SH-SY5Y (cell line): ENCODE data around the gene NEUROG2.

Experiments used
- GATA2 ChIP-seq: IDR thresholded peaks from 2 replicates; pipeline ENCODE4 v1.6.1; 2011; ENCODE audit warnings: mild to moderate bottlenecking, low read depth, low read length
- GATA3 ChIP-seq: IDR thresholded peaks from 2 replicates; pipeline ENCODE4 v1.6.1; 2011; ENCODE audit warnings: low read depth, mild to moderate bottlenecking, low read length, moderate library complexity

Gene NEUROG2

GRCh38 chr4:112516066-112516470 lies at the start of gene NEUROG2:
NEUROG2 (minus strand) TSS chr4:112516180; CDS start chr4:112515475, 705 bp downstream.
- no peak for TF ChIP-seq GATA2
- no peak for TF ChIP-seq GATA3

DNA sequence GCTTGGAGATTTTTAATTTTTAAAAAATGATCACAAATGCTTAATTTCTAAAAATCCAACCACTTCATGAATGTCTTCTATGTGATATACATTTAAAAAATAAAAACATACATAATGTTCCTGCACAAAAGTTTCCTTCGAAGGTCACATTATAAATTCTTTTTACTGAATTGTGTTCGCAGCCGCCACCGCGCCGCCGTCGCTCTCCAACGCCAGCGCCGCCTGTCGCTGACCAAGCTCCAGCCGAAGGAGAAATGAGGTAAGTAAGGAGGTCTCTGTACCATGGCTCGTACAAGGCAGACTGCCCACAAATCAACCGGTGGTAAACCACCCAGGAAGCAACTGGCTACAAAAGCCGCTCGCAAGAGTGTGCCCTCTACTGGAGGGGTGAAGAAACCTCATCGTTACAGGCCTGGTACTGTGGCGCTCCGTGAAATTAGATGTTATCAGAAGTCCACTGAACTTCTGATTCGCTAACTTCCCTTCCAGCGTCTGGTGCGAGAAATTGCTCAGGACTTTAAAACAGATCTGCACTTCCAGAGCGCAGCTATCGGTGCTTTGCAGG lies 48.8 kb upstream of the NEUROG2 start:
- TF ChIP-seq GATA3 (no peak), GATA2 (no peak)

GRCh38 chr4:112563431-112564200 lies 47.6 kb upstream of the NEUROG2 start:
- peak; percentile 59 for TF ChIP-seq GATA2
- no peak for TF ChIP-seq GATA3

GRCh38 chr4:112562254-112562879 lies 46.4 kb upstream of the NEUROG2 start:
- TF ChIP-seq GATA3: no peak
- TF ChIP-seq GATA2: no peak

DNA sequence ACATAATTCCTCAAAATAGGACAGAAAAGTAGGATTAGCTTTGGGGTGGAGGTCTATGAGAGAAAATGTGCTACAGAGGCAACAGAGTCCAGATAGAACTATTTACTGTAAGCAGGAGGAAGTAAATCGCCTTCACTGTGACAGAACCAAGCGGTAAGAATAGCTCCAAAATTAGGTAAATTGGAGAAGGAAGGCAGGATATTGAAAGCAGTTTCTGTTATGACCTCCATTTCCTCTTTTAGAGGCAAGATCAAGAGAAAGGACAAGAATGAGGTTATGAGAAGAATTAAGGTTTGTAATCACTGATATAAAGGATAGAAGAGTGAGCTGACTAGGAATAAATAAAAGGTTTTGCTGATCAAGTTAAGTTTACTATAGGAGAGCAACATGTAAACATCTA lies 44.1 kb upstream of the NEUROG2 start:
- TF ChIP-seq GATA2 (no peak), GATA3 (no peak)

DNA sequence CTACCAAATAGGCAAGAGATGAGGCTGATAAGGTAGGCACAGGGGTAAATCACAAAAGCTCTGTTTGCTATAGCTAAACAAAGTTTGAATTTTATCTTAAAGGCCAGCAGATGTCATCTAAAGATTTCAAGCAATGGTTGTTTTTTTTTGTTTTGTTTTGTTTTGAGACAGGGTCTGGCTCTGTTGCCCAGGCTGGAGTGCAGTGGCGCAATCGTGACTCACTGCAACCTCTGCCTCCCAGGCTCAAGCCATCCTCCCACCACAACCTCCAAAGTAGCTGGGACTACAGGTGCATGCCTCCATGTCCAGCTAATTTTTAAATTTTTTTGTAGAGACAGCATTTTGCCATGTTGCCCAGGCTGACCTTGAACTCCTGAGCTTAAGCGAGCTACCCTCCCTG lies 43.1 kb upstream of the NEUROG2 start:
- TF ChIP-seq GATA3 (no peak), GATA2 (no peak)

GRCh38 chr4:112557676-112558411 lies 41.9 kb upstream of the NEUROG2 start:
- TF ChIP-seq GATA2 (no peak), GATA3 (no peak)

- TF ChIP-seq GATA3 (no peak), GATA2 (no peak)
Measured at GRCh38 chr4:112552668-112553067, 36.7 kb upstream of the NEUROG2 start.

DNA sequence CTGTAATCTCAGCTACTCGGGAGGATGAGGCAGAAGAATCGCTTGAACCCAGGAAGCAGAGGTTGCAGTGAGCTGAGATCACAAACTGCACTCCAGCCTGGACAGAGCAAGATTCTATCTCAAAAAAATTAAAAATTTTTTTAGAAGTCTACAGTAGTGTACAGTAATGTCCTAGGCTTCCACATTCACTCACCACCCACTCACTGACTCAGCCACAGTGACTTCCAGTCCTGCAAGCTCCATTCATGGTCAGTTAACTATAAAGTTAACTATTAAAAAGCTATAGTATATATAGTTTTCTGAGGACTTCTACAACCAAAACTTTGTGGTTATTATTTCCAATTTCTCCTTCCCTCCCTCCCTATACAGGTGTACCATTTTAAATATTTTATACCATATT lies 34.7 kb upstream of the NEUROG2 start:
- TF ChIP-seq GATA3: no peak

- TF ChIP-seq GATA3 (no peak), GATA2 (no peak)
Measured at GRCh38 chr4:112546476-112546875, 30.5 kb upstream of the NEUROG2 start.

GRCh38 chr4:112545346-112545745 lies 29.4 kb upstream of the NEUROG2 start:
- TF ChIP-seq GATA3 (no peak), GATA2 (no peak)

GRCh38 chr4:112540695-112541094 lies 24.7 kb upstream of the NEUROG2 start:
- peak; percentile 97 for TF ChIP-seq GATA3
- TF ChIP-seq GATA2: no peak

- TF ChIP-seq GATA2 (no peak), GATA3 (no peak)
Measured at GRCh38 chr4:112536123-112536522, 20.1 kb upstream of the NEUROG2 start.

DNA sequence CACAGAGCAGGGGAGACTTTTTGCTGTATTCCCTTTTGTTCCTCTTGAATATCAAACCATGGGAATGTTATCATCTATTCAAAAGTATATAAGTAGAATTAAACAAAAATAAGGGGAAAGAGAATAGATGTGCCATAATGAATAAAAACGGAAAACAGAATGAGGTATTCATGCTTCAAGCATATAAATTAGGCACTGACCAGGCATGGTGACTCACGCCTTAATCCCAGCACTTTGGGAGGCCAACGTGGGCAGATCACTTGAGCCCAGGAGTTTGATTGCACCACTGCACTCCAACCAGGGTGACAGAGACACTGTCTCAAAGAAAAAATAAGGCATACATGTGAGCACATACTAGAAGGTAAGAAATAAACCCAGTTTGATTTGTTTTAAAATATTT lies 16.3 kb upstream of the NEUROG2 start:
- TF ChIP-seq GATA2 (no peak), GATA3 (no peak)
